ENCODE results near the gene PRMT6.
A peak's percentile ranks its signal among the peaks of the same experiment; 100 is the strongest.
"Not testable (repeated sequence)": the region's sequence is repeated elsewhere in the genome, so short reads cannot be mapped to it uniquely, and the experiment has no call there.

The PRMT6 gene

DNA sequence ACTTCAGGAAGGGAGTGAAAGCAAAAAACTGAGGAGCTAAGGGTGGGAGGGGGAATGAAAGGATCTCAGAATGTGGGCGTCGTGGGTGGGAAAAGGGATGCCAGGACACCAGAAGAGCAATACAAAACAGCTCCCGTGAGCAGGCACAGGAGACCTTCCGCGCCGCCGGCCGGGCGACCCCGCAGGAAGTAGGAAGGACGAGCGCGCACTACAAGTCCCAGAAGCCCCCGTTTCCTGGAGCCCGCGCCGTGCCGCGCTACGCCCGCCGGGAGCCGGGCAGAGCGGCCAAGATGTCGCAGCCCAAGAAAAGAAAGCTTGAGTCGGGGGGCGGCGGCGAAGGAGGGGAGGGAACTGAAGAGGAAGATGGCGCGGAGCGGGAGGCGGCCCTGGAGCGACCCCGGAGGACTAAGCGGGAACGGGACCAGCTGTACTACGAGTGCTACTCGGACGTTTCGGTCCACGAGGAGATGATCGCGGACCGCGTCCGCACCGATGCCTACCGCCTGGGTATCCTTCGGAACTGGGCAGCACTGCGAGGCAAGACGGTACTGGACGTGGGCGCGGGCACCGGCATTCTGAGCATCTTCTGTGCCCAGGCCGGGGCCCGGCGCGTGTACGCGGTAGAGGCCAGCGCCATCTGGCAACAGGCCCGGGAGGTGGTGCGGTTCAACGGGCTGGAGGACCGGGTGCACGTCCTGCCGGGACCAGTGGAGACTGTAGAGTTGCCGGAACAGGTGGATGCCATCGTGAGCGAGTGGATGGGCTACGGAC, at the start of gene PRMT6:
TSS of gene PRMT6 (plus strand) at position 249 of the 771 bp plus-strand sequence. CDS start at position 291, 42 bp downstream.
- FAIRE-seq (peak; percentile 84), DNase-seq (ENCODE audit: insufficient read length, low spot score) (peak; percentile 69)

DNA sequence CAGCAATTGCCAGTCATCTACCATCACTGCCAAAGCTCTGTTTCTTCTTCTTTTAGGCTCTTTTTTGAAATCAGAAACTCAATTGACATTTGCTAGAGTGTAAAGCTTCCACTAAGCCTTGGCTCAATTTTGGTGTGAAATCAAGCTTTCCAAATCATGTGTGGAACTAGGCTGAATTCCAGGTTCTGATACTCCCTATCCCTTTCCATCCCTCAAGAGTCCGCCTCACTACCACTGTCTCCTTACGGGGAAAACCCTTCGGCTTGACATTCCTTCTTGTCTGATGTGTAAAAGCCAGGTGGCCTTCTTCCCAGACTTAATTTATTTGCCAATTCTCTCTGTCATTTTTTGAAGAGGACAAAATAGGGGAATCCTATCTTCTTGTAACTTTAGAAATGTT, 47.2 kb upstream of the PRMT6 start:
- no peak for DNase-seq (ENCODE audit: insufficient read length, low spot score)
- no peak for FAIRE-seq

DNA sequence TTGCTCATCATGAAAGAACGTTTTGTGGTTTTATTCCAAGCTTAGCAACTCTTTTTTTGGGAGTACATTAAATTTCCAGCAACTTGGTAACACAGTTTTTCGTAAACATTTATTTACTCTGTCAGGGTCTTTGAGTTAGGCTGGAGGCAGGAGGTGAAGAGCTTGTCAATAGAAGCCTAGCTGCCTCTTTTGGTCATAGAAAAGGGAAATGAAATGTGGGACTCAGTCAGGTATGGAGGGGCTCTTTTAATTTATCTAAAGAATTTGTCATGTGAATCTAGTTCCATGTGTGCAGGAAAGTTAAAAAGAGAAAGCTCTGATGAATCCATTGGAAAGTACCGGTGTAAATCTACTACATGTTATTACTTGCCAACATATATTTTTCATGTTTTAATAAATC, 45.9 kb upstream of the PRMT6 start:
- no peak for FAIRE-seq
- no peak for DNase-seq (ENCODE audit: insufficient read length, low spot score)

DNA sequence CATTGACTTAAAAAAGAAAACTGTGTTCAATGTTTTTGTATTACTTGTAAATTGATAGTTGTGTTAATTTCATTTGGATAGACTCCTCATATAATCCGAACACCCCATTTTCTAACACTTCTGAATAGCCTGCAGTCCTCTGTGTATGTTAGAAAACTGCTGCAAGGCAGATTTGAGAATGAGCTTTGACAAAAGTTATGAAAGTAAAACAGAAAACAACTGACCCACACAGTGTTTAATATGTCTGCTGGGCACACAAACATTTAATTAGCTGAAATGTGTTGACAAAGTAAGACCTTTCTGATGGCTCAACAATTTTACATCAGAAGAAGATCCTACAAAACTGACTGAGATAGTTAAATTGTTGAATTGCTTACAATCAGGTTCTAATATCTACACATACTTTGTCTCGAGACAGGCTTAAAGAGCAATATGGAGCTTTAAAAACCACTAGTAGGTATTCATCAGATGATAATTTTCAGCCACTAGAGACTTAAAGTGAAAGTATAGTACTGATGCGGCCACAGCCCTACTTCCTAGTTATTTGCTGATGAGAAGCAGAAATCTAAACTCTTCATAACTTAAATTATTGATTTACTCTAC, 40.0 kb upstream of the PRMT6 start:
- no peak for FAIRE-seq
- no peak for DNase-seq (ENCODE audit: insufficient read length, low spot score)

DNA sequence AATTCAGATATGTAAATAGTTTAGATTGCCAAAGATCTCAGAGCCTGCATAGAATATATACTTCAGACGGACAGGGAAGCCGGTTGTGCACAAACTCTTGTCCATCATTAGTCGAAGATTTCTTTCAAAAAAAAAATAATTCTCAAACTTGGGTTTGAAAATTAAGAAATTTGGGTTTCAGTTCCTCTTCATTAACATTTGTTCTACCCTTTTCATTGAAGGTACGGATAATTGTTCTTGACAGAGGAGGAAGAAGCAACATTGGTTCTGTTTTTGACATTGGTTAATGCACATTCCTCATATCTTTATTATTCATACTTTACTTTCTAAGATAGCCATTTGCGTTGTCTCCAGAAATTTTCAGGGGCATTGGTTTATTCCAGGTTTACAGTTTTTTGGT, 38.0 kb upstream of the PRMT6 start:
- DNase-seq (ENCODE audit: insufficient read length, low spot score) (no peak), FAIRE-seq (no peak)

DNA sequence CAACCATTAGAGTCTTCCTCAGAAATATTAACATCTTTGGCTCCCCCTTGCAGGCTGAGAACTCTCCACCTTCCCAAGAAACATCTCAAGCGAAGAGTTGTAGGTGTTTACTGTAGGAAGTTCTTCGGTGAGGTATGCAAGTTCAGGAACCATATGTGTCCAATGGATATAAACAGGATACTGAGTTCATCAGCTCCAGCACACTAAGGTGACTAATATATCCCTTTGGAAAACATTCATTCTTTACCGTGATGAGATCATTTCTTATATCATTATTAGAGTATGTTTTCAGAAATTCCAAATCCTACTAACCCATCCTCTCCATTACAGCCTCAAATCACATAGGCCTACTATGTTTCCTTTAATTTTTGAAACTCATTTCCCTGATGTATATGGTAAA, 37.3 kb upstream of the PRMT6 start:
- DNase-seq (ENCODE audit: insufficient read length, low spot score) (no peak), FAIRE-seq (no peak)

DNA sequence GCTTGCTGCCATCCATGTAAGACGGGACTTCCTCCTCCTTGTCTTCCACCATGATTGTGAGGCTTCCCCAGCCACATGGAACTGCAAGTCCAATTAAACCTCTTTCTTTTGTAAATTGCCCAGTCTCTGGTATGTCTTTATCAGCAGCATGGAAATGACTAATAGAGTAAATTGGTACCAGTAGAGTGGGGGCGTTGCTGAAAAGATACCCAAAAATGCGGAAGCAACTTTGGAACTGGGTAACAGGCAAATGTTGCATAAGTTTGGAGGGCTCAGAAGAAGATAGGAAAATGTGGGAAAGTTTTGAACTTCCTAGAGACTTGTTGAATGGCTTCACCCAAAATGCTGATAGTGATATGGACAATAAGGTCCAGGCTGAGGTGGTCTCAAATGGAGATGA, 17.6 kb upstream of the PRMT6 start:
- not testable (repeated sequence) for FAIRE-seq; DNase-seq (ENCODE audit: insufficient read length, low spot score)

DNA sequence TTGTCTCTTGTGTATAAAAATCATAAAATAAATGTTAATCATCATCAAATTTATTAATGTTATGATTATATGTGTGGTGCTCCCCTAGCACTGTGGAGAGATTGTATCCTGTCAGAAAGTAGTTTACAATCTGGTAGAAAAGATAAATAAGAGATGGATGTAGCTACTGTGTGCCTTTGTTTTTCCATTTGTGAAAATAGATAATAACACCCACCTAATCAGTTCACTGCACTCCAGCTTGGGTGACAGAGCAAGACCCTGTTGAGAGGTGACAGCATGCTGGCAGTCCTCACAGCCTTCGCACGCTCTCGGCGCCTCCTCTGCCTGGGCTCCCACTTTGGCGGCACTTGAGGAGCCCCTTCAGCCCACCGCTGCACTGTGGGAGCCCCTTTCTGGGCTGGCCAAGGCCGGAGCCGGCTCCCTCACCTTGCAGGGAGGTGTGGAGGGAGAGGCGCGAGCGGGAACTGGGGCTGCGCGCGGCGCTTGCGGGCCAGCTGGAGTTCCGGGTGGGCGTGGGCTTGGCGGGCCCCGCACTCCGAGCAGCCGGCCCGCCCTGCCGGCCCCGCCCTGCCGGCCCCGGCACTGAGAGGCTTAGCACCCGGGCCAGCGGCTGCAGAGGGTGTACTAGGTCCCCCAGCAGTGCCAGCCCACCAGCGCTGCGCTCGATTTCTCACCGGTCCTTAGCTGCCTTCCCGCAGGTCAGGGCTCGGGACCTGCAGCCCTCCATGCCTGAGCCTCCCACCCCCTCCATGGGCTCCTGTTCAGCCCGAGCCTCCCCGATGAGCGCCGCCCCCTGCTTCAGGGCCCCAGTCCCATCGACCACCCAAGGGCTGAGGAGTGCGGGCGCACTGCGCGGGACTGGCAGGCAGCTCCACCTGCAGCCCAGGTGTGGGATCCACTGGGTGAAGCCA, 11.9 kb upstream of the PRMT6 start:
- not testable (repeated sequence) for FAIRE-seq

DNA sequence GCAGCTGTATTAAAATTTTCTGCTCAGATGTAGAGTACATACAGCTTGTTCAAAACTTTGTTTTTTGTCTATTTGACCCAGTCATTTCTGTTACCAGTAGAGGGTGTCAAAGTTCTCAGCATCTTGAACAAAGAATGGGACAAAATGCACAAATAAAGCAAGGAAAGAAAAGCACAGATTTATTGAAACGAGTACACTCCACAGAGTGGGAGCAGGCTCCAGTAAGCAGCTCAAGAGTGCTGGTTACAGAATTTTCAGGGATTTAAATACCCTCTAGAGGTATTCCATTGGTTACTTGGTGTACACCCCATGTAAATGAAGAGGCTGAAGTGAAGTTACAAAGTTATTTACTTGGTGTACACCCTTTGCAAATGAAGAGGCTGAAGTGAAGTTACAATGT, 8.9 kb upstream of the PRMT6 start:
- no peak for DNase-seq (ENCODE audit: insufficient read length, low spot score)
- FAIRE-seq, result peak; percentile 14

More for the DNA sequence above, 11.9 kb upstream of the PRMT6 start:
- not testable (repeated sequence) for DNase-seq (ENCODE audit: insufficient read length, low spot score)

DNA sequence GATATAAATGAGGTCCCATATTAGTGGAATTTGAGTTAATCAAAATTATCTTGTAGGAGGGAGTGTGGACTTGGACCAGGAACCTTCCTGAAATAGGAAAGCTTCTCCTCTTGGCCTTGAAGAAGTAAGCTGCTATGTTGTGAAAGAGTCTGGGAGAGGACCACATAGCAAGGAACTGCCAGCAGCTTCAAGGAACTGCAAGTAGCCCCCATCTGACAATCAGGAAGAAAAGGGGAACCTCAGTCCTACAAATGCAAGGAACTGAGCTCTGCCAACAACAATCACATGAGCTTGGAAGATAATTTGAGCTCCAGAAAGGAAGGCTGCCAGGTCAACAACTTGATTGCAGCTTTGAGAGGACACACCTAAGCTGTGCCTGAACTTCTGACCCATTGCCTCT, 8.2 kb upstream of the PRMT6 start:
- DNase-seq (ENCODE audit: insufficient read length, low spot score) (no peak), FAIRE-seq (no peak)

DNA sequence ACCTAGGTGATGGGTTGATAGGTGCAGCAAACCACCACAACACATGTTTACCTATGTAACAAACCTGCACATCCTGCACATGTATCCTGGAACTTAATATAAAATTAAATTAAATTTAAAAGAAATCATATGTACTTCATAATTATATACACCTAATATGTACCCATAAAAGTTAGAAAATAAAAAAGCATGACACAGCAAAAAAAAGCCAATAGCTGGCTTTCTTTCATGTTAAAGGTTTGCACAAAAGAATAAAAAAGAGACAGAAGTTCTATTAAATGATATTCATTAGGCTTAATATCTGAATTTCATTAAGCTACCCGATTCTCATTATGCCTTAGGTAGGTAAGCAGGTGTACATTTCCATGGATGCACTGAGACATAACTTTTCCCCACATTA, 5.2 kb upstream of the PRMT6 start:
- FAIRE-seq (no peak), DNase-seq (ENCODE audit: insufficient read length, low spot score) (no peak)

DNA sequence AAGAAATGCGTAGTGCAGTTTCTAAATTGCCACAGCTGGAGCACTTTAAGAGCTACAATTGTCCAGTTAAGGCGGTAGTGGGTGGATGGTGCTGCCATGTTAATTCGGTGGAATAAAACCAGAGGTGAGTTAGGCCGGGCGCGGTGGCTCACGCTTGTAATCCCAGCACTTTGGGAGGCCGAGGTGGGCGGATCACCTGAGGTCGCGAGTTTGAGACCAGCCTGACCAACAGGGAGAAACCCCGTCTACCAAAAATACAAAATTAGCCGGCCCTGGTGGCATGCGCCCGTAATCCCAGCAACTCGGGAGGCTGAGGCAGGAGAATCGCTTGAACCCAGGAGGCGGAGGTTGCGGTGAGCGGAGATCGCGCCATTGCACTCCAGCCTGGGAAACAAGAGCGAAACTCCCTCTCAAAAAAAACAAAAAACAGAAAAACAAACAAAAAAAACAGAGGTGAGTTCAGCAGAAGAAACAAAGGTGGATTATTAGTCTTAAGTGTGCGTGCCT, 502 bp upstream of the PRMT6 start:
- DNase-seq (ENCODE audit: insufficient read length, low spot score); FAIRE-seq: not testable (repeated sequence)

DNA sequence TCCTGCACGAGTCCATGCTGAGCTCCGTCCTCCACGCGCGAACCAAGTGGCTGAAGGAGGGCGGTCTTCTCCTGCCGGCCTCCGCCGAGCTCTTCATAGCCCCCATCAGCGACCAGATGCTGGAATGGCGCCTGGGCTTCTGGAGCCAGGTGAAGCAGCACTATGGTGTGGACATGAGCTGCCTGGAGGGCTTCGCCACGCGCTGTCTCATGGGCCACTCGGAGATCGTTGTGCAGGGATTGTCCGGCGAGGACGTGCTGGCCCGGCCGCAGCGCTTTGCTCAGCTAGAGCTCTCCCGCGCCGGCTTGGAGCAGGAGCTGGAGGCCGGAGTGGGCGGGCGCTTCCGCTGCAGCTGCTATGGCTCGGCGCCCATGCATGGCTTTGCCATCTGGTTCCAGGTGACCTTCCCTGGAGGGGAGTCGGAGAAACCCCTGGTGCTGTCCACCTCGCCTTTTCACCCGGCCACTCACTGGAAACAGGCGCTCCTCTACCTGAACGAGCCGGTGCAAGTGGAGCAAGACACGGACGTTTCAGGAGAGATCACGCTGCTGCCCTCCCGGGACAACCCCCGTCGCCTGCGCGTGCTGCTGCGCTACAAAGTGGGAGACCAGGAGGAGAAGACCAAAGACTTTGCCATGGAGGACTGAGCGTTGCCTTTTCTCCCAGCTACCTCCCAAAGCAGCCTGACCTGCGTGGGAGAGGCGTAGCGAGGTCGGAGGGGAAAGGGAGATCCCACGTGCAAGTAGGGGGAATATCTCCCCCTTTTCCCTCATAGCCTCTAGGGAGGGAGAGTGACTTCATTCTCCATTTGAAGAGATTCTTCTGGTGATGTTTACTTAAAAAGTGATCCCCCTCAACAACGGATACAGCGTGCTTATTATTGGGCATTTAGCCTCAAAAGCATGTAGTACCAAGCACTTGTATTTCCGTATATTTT, 991 bp downstream of the PRMT6 start:
- FAIRE-seq (peak; percentile 8), DNase-seq (ENCODE audit: insufficient read length, low spot score) (peak; percentile 26)

DNA sequence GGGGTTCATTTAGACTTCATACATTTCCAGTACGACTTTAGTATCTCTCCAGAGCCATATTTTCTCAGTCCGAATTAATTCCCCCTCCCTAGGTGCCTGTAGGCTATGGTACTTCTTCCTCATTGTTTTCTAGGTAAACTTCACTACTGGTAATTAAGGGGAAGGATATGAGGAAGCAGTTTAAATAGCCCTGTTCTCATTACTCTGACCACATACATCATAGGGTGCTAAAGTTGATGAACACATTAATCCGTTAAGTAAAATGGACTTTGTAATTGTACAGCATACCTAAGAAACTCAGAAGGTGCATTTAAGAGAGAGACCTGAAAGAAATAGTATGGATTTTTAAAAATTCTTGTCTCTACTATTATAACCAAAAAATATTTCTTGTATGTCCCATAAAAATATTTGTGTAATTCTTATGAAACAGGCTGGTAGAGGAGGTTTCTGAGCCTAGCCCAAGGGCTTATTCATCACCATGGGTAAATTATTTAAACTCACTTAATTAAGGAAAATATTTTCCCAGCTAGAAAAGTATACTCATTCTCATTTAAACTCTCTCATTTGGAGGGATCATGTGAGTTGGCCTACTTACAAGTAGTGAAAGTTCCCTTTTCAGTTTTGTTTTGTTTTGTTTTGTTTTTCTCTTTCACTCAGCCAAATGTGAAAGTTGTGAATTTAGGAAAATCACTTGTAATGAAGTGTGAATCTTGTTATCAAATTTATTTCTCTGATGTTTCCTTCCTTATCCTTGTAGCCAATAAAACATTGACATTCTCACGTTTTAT, 2.0 kb downstream of the PRMT6 start:
- DNase-seq (ENCODE audit: insufficient read length, low spot score) (no peak), FAIRE-seq (no peak)

DNA sequence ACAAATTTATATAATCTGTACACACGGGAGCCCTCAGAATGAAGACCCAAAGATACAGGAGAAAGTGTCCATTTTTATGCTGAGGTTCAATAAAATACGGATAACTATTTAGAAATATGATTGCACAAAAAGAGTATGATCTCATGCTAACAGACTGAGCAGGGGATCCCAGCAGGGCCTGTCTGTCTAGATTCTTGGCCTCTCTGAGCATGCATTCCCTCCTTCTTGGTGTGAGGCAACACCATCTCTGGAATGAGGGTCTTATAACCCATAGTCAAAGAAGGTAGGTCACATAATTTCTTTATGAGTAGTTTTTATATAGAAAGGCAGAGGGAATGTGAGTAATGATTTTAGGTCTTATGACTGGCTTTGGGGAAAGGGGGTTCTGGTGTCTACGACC, 5.4 kb downstream of the PRMT6 start:
- FAIRE-seq (no peak), DNase-seq (ENCODE audit: insufficient read length, low spot score) (no peak)

DNA sequence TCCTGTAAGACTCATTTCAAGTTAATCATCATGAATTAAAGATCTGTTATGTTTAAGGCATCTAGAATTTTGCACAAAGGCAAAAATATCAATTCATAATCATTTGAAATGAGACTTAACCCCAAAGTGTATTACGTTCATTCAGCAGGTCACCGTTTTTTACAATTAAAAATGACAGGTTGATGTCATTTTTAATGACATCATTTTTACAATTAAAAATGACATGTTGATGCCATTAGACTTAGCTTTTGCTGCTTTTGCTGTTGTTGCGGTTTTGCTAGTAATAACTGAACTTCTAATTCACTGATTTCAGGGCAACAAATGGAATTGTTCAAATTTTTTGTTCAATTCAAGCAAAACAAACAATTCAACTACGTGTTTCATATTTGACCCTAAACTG, 17.0 kb downstream of the PRMT6 start:
- DNase-seq (ENCODE audit: insufficient read length, low spot score), result no peak
- FAIRE-seq, result no peak

DNA sequence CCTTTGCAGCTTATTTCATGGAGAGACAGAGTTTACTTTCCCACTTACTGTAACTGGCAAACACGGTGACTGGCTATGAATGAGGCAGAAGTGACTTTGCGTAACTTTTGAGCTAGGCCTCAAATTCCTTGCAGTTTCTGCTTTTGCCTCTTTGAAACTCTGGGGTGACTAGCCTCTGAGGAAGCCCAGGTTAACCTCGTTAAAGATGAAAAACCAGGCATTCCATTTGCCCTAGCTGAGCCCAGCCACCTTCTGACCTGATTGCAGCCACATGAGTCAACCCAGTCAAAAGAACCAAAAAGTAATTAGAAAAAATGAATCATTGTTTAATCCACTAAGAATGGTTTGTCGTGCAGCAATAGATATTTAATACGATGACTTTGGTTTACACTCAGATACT, 20.4 kb downstream of the PRMT6 start:
- no peak for FAIRE-seq
- DNase-seq (ENCODE audit: insufficient read length, low spot score), result no peak

DNA sequence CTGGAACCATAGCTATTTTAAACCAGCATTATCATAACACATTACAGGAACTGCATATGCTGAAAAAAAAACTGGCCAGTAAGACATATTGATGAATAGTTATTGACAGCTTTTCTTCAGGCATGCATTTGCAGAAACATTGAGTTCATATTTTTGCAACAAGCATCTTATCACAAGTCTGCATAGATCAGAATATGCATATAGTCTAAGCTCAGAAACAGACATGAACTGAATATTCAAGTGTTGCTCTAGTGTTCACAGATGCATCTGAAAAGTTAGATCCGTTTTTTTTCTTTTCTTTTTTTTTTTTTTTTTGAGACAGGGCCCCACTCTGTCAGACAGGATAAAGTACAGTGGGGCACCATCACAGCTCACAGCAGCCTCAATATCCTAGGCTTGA, 22.8 kb downstream of the PRMT6 start:
- DNase-seq (ENCODE audit: insufficient read length, low spot score), result no peak
- FAIRE-seq, result no peak

DNA sequence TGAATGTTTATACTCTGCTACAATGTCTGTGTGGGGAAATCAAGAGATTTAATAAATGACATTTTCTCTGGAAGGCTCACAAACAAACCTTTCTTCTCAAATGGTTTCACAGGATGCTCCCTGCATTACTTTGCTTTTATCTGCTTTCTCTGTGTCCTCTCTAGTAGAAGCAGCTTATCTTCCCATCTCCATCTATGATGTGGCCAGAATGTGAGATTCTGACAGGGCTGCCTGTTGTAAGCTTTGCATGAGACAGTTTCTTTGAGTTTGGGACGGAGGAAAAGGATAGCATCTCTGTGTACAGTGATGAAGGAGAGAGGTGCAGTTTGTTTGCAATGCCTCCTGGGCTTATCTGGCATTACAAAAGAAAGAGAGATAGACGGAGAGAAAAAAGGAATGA, 24.6 kb downstream of the PRMT6 start:
- no peak for FAIRE-seq

More for the DNA sequence above, 24.6 kb downstream of the PRMT6 start:
- DNase-seq (ENCODE audit: insufficient read length, low spot score), result no peak

Measured in GM19239 (cell line).